ENCODE results near the gene ZGPAT. TPM values are rescaled to one million over a fixed set of nuclear protein-coding genes. Genes with fewer than 3 reads are reported as not detected.

The ZGPAT gene
- total and polyA plus RNA-seq, 2 of the 13 experiments (the other 11 are each of a cell fraction or from before 2014, with no cell fraction given): 23.0 to 41.9 TPM

GRCh38 chr20:63706852-63707557 is 834 bp upstream of the ZGPAT start (continued):
- TF ChIP-seq BCLAF1 (IDR thresholded peaks at IDR 0.05): no peak
- TF ChIP-seq ZNF720 (CRISPR knock-in tag; IDR thresholded peaks at IDR 0.05): no peak
- TF ChIP-seq TRAFD1 (CRISPR knock-in tag; IDR thresholded peaks at IDR 0.05; ENCODE audit: borderline replicate concordance): no peak
- TF ChIP-seq GATAD1 (CRISPR knock-in tag; IDR thresholded peaks at IDR 0.05): peak; percentile 89
- no peak for TF ChIP-seq FOXJ3 (CRISPR knock-in tag; IDR thresholded peaks at IDR 0.05; ENCODE audit: borderline replicate concordance)
- 0 out of 2 replicates have a peak, but pooled peaks have one; percentile 13 for TF ChIP-seq RELA (CRISPR knock-in tag; IDR thresholded peaks at IDR 0.05)
- TF ChIP-seq PAXIP1 (CRISPR knock-in tag; conservative IDR thresholded peaks at IDR 0.05): no peak; the same call in none of the 2 replicates
- TF ChIP-seq ZNF614 (CRISPR knock-in tag; IDR thresholded peaks at IDR 0.05; ENCODE audit: borderline replicate concordance): peak; percentile 81; the same call in 1 of the 2 replicates
- peak; percentile 63; the same call in 1 of the 2 replicates for TF ChIP-seq CAMTA2 (CRISPR knock-in tag; IDR thresholded peaks at IDR 0.05; ENCODE audit: borderline replicate concordance)
- no peak for TF ChIP-seq ATRX (CRISPR knock-in tag; IDR thresholded peaks at IDR 0.05; ENCODE audit: borderline replicate concordance)
- no peak for TF ChIP-seq ZNF235 (CRISPR knock-in tag; IDR thresholded peaks at IDR 0.05; ENCODE audit: borderline replicate concordance)
- peak; percentile 79 for TF ChIP-seq ZNF317 (CRISPR knock-in tag; IDR thresholded peaks at IDR 0.05)
- TF ChIP-seq ZNF513 (CRISPR knock-in tag; conservative IDR thresholded peaks at IDR 0.05): no peak
- peak; percentile 32; the same call in 1 of the 2 replicates for TF ChIP-seq HCFC1 (IDR thresholded peaks at IDR 0.05; ENCODE audit: low read depth, low read length)
- peak; percentile 98 for TF ChIP-seq STAG1 (CRISPR knock-in tag; IDR thresholded peaks at IDR 0.05)
- peak; percentile 90; the same call in 1 of the 2 replicates for TF ChIP-seq TGIF2 (CRISPR knock-in tag; IDR thresholded peaks at IDR 0.05)
- peak; percentile 88 for TF ChIP-seq ZNF777 (CRISPR knock-in tag; IDR thresholded peaks at IDR 0.05)
- peak; percentile 67 for TF ChIP-seq ZBTB8A (CRISPR knock-in tag; IDR thresholded peaks at IDR 0.05; ENCODE audit: borderline replicate concordance, low read depth)
- TF ChIP-seq HDAC2 (CRISPR knock-in tag; IDR thresholded peaks at IDR 0.05): 0 out of 2 replicates have a peak, but pooled peaks have one; percentile 43
- no peak for TF ChIP-seq FOXM1 (CRISPR knock-in tag; IDR thresholded peaks at IDR 0.05)
- TF ChIP-seq ZFX (CRISPR knock-in tag; IDR thresholded peaks at IDR 0.05; ENCODE audit: low read depth): no peak
